Measurements from ENCODE around the gene BTN3A1.
"Not testable (repeated sequence)": the region's sequence is repeated elsewhere in the genome, so short reads cannot be mapped to it uniquely, and the experiment has no call there.

Gene BTN3A1

DNA sequence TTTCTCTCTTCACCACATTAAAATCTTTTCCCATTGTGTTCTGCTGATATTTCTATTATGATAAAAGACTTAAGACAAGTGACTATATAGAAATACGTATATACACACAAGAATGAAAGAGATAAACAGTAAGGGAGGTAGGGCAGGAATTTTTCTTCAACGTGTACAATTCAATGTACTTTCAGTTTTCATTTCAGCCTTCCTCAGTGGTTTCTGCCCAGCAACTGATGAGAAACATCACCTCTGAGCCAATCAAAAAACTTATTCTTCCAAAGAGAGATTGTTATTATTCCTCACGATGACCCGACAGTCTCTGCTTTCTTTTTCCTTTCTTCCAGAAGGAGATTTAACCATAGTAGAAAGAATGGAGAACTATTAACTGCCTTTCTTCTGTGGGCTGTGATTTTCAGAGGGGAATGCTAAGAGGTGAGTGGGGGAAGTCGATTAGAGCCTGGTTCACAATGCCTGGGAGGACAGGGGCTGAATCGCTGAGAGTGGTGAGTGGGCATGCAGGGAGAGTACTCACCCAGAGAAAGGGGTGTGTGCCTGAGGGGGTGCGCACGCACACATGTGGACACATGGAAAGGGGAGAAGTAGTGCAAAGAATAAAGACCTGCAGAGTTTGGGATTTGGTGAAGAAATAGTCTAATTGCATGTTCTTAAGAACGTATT is at the start of gene BTN3A1:
Gene BTN3A1 (plus strand): TSS at position 289 of the 672 bp plus-strand sequence. CDS start 3,289 bp downstream, outside the sequence.
- peak in 2 of 3 donors; percentile 15 to 38 for DNase-seq (ENCODE audit: low read depth in 3 of 3, low spot score in 1 of 3)

GRCh38 chr6:26352315-26352714 is 49.8 kb upstream of the BTN3A1 start:
- DNase-seq (ENCODE audit: low read depth in 3 of 3, low spot score in 1 of 3), result no peak

GRCh38 chr6:26354162-26354561 is 47.9 kb upstream of the BTN3A1 start:
- no peak for DNase-seq (ENCODE audit: low read depth in 3 of 3, low spot score in 1 of 3)

GRCh38 chr6:26355366-26355765 is 46.7 kb upstream of the BTN3A1 start:
- DNase-seq (ENCODE audit: low read depth in 3 of 3, low spot score in 1 of 3), result no peak

DNA sequence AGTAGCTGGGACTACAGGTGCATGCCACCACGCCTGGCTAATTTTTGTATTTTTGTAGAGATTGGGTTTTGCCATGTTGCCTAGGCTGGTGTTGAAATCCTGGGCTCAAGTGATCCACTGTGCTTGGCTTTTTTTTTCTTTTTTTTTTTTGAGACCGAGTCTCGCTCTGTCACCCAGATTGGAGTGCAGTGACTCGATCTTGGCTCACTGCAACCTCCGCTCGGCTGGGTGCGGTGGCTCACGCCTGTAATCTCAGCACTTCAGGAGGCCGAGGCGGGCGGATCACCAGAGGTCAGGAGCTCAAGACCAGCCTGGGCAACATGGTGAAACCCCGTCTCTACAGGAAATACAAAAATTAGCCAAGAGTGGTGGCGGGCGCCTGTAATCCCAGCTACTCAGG is 44.5 kb upstream of the BTN3A1 start:
- DNase-seq (ENCODE audit: low read depth in 3 of 3, low spot score in 1 of 3), result not testable (repeated sequence)

- DNase-seq (ENCODE audit: low read depth in 3 of 3, low spot score in 1 of 3), result no peak
Observed at GRCh38 chr6:26358511-26358981, 43.5 kb upstream of the BTN3A1 start.

GRCh38 chr6:26359765-26360164 is 42.3 kb upstream of the BTN3A1 start:
- no peak for DNase-seq (ENCODE audit: low read depth in 3 of 3, low spot score in 1 of 3)

DNA sequence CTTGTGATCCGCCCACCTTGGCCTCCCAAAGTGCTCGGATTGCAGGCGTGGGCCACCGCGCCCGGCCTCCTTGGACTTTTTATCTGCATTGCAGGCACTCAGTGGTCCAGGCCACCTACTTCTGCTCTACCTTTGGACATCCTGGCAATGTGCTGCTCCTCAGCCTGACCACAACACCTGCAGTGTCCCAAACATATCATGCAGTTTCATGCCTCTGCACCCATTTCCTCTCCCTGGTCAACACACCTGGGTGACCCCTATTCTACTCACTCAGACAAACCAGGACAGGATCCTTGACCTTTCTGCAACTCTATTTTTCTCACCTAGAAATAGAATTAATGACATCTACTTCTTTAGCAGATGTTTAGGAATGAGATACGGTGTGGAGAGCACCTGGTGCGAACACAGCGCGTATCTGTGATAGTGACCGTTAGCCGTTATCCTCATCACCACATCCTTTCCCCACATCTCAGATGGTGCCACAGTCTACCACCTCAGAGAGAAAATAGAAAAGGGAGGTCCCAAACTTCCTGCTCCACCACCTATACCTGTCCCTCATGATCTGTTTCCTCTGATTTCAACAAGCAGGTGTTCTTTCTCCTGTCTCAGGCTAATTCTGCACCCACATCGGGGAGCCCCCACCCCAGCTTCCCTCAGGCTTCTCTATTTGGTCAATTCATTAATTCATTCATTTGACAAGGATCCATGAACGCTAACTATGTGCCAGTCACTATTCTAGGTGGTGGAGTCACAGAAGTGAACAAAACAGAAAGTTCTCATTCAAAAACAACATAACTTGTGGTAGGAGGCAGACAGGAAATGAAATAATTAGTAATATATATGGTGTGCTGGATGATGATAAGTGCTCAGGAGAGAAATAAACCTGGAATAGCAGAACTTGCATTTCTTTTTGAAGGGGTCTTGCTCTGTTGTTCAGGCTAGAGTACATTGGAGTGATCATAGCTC is 41.3 kb upstream of the BTN3A1 start:
- no peak for DNase-seq (ENCODE audit: low read depth in 3 of 3, low spot score in 1 of 3)

DNA sequence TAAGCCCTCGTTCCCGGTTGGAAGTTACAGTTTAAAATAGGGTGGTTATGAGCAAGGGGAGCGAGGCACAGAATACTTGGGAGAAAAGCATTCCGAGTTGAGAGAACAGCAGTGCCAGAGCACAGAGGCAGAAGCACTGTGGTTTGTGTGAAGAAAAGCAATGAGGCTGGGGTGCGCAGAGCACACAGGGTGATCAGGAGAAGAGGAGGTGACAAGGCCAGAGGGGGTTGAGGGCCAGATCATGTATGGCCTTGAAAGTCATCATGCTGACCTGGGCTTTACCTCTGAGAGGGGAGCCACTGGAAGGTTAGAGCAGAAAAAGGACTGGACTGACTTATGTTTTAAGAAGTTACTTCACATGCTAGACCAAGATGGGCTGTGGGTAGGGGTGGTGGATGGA is 40.5 kb upstream of the BTN3A1 start:
- DNase-seq (ENCODE audit: low read depth in 3 of 3, low spot score in 1 of 3), result no peak

DNA sequence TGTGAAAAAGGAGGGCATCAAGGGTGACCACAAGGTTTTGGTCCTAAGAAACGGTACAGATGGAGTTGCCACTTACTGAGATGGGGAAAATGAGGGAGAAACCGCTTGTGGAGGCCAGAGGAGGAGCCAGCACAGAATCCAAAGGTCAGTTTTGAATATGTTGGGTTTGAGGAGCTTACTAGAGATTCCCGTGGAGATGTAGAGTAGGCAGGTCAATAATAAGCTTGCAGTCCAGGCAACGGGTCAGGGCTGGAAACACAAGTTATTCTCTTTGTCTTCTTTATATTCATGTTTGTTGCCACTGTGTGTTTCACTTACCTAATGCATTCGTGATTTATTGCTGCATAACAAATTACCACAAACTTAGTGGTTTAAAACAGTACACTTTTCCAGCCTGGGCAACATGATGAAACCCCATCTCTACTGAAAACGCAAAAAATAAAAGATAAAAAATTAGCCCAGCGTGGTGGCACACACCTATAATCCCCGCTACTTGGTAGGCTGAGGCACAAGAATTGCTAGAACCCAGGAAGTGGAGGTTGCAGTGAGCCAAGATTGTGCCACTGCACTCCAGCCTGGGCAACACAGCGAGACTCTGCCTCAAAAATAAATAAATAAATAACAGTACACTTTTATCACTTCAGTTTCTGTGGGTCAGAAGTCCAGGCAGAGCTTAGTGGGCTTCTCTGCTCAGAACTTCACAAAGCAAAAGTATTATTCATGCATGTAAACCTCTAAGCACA is 39.8 kb upstream of the BTN3A1 start:
- DNase-seq (ENCODE audit: low read depth in 3 of 3, low spot score in 1 of 3), result no peak

DNA sequence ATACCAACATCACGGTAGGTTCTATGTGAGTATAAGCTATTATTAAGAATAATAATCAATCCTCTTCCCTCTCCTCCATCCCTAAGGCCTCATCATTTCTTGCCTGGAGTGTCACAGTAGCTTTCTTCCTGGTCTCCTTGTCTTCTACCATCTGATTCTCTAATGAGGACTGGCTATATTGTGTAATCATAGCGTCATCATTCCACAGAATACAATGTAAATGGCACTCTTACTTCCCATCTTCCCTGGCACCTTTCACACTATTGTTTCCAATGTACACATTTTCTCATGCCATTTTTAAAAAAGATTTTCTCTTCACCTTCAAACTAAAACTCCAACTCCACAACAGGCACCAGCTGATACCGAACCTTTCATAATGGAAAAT is 39.2 kb upstream of the BTN3A1 start:
- no peak for DNase-seq (ENCODE audit: low read depth in 3 of 3, low spot score in 1 of 3)

- no peak for DNase-seq (ENCODE audit: low read depth in 3 of 3, low spot score in 1 of 3)
Observed at GRCh38 chr6:26363882-26364701, 38.0 kb upstream of the BTN3A1 start.

- no peak for DNase-seq (ENCODE audit: low read depth in 3 of 3, low spot score in 1 of 3)
Observed at GRCh38 chr6:26365633-26365995, 36.5 kb upstream of the BTN3A1 start.

- no peak for DNase-seq (ENCODE audit: low read depth in 3 of 3, low spot score in 1 of 3)
Observed at GRCh38 chr6:26366504-26366903, 35.6 kb upstream of the BTN3A1 start.

- DNase-seq (ENCODE audit: low read depth in 3 of 3, low spot score in 1 of 3), result no peak
Observed at GRCh38 chr6:26367114-26367513, 35.0 kb upstream of the BTN3A1 start.

GRCh38 chr6:26371813-26372212 is 30.3 kb upstream of the BTN3A1 start:
- not testable (repeated sequence) for DNase-seq (ENCODE audit: low read depth in 3 of 3, low spot score in 1 of 3)

GRCh38 chr6:26372308-26373144 is 29.5 kb upstream of the BTN3A1 start:
- no peak for DNase-seq (ENCODE audit: low read depth in 3 of 3, low spot score in 1 of 3)

- no peak for DNase-seq (ENCODE audit: low read depth in 3 of 3, low spot score in 1 of 3)
Observed at GRCh38 chr6:26375270-26375669, 26.8 kb upstream of the BTN3A1 start.

GRCh38 chr6:26377719-26378118 is 24.4 kb upstream of the BTN3A1 start:
- DNase-seq (ENCODE audit: low read depth in 3 of 3, low spot score in 1 of 3), result no peak

- DNase-seq (ENCODE audit: low read depth in 3 of 3, low spot score in 1 of 3), result not testable (repeated sequence)
Observed at GRCh38 chr6:26378143-26378542, 23.9 kb upstream of the BTN3A1 start.

Measured in stimulated activated CD4-positive, alpha-beta T cell treated with anti-CD3 and anti-CD28 coated beads, TNF-alpha, amount 100 ng/mL, for 1 hour (primary cell).